ENCODE data around the gene DLG1. TPM values are rescaled to one million over a fixed set of nuclear protein-coding genes. Genes with fewer than 3 reads are reported as not detected.

DLG1 gene
- total and polyA plus RNA-seq, 2 experiments from 2014 or later = 54.8 to 128 TPM

- 98% methylated on average over 4 of the region's 4 CpGs for WGBS (ENCODE audit: low lambda C conversion rate, missing lambda C conversion rate)
- no peak for DNase-seq (ENCODE audit: low spot score)
- no peaks in the 10 kb centered on the region for H3K9me3 ChIP-seq (ENCODE audit: low read depth)
Measured at GRCh38 chr3:197266331-197266730, 32.1 kb downstream of the DLG1 start.

GRCh38 chr3:197262709-197263108 lies 35.7 kb downstream of the DLG1 start:
- Histone ChIP-seq H3K36me3 (replicated peaks; ENCODE audit: insufficient read depth, low read depth) (no peaks in the 10 kb centered on the region), H3K79me2 (peaks cover 97% of the 10 kb centered on the region), H3K9me3 (ENCODE audit: low read depth) (no peaks in the 10 kb centered on the region), H3K27me3 (no peaks in the 10 kb centered on the region), H3K27ac (no peak overlapping the region), H4K20me1 (ENCODE audit: insufficient read depth, poor library complexity, severe bottlenecking) (peaks cover 19% of the 10 kb centered on the region), H3K4me2 (no peak overlapping the region), H3K9me2 (replicated peaks; ENCODE audit: insufficient read depth) (no peaks in the 10 kb centered on the region), H2AFZ (no peak overlapping the region), H3K4me1 (ENCODE audit: insufficient read depth) (peaks cover 6% of the 10 kb centered on the region), H3K4me3 (no peak overlapping the region)
- DNase-seq (ENCODE audit: low spot score) = no peak
- TF ChIP-seq EZH2 (IDR thresholded peaks at IDR 0.05; ENCODE audit: borderline replicate concordance) (no peak), EZH2phosphoT487 (IDR thresholded peaks at IDR 0.05; ENCODE audit: low read depth, severe bottlenecking, unreplicated experiment) (no peak), CTCF (IDR thresholded peaks at IDR 0.05; ENCODE audit: poor library complexity) (no peak)

More at GRCh38 chr3:197266331-197266730, 32.1 kb downstream of the DLG1 start:
- no peaks in the 10 kb centered on the region for H3K36me3 ChIP-seq (replicated peaks; ENCODE audit: insufficient read depth, low read depth)
- H2AFZ ChIP-seq = no peak overlapping the region
- H3K4me2 ChIP-seq = no peak overlapping the region
- H3K79me2 ChIP-seq = peaks cover 97% of the 10 kb centered on the region
- H3K27me3 ChIP-seq = no peaks in the 10 kb centered on the region
- no peak for TF ChIP-seq EZH2phosphoT487 (IDR thresholded peaks at IDR 0.05; ENCODE audit: low read depth, severe bottlenecking, unreplicated experiment)
- no peak for TF ChIP-seq CTCF (IDR thresholded peaks at IDR 0.05; ENCODE audit: poor library complexity)
- no peak for TF ChIP-seq EZH2 (IDR thresholded peaks at IDR 0.05; ENCODE audit: borderline replicate concordance)
- H3K4me3 ChIP-seq = no peak overlapping the region
- H3K9me2 ChIP-seq (replicated peaks; ENCODE audit: insufficient read depth) = no peaks in the 10 kb centered on the region
- H3K4me1 ChIP-seq (ENCODE audit: insufficient read depth) = no peaks in the 10 kb centered on the region
- H3K27ac ChIP-seq = no peak overlapping the region
- peaks cover 34% of the 10 kb centered on the region for H4K20me1 ChIP-seq (ENCODE audit: insufficient read depth, poor library complexity, severe bottlenecking)

- no peak for TF ChIP-seq CTCF (IDR thresholded peaks at IDR 0.05; ENCODE audit: poor library complexity)
- H3K79me2 ChIP-seq = peaks cover 96% of the 10 kb centered on the region
- no peaks in the 10 kb centered on the region for H3K9me2 ChIP-seq (replicated peaks; ENCODE audit: insufficient read depth)
- 100% methylated on average over 1 of the region's 1 CpG for WGBS (ENCODE audit: low lambda C conversion rate, missing lambda C conversion rate)
- no peak overlapping the region for H3K27ac ChIP-seq
- no peaks in the 10 kb centered on the region for H3K9me3 ChIP-seq (ENCODE audit: low read depth)
- no peak overlapping the region for H3K4me2 ChIP-seq
- no peak overlapping the region for H2AFZ ChIP-seq
- H4K20me1 ChIP-seq (ENCODE audit: insufficient read depth, poor library complexity, severe bottlenecking) = peaks cover 25% of the 10 kb centered on the region
- H3K27me3 ChIP-seq = no peaks in the 10 kb centered on the region
- DNase-seq (ENCODE audit: low spot score) = no peak
- no peak overlapping the region for H3K4me3 ChIP-seq
- peaks cover 8% of the 10 kb centered on the region for H3K4me1 ChIP-seq (ENCODE audit: insufficient read depth)
- no peaks in the 10 kb centered on the region for H3K36me3 ChIP-seq (replicated peaks; ENCODE audit: insufficient read depth, low read depth)
Measured at GRCh38 chr3:197261164-197261509, 37.3 kb downstream of the DLG1 start.

- Histone ChIP-seq H4K20me1 (ENCODE audit: insufficient read depth, poor library complexity, severe bottlenecking) (peaks cover 28% of the 10 kb centered on the region), H3K9me3 (ENCODE audit: low read depth) (no peaks in the 10 kb centered on the region), H3K79me2 (peaks cover 96% of the 10 kb centered on the region), H3K36me3 (replicated peaks; ENCODE audit: insufficient read depth, low read depth) (no peaks in the 10 kb centered on the region), H2AFZ (no peak overlapping the region), H3K9me2 (replicated peaks; ENCODE audit: insufficient read depth) (no peaks in the 10 kb centered on the region), H3K27ac (no peak overlapping the region), H3K4me3 (no peak overlapping the region), H3K4me2 (no peak overlapping the region), H3K4me1 (ENCODE audit: insufficient read depth) (peaks cover 8% of the 10 kb centered on the region), H3K27me3 (no peaks in the 10 kb centered on the region)
- DNase-seq (ENCODE audit: low spot score) = no peak
- TF ChIP-seq CTCF (IDR thresholded peaks at IDR 0.05; ENCODE audit: poor library complexity) (no peak), EZH2 (IDR thresholded peaks at IDR 0.05; ENCODE audit: borderline replicate concordance) (no peak), EZH2phosphoT487 (IDR thresholded peaks at IDR 0.05; ENCODE audit: low read depth, severe bottlenecking, unreplicated experiment) (no peak)
- 56% methylated on average over 4 of the region's 4 CpGs for WGBS (ENCODE audit: low lambda C conversion rate, missing lambda C conversion rate)
Measured at GRCh38 chr3:197260491-197261163, 37.8 kb downstream of the DLG1 start.
